ENCODE measurements around the gene PDLIM5. TPM values are rescaled to one million over a fixed set of nuclear protein-coding genes. Genes with fewer than 3 reads are reported as not detected.
"Not testable (repeated sequence)": the region's sequence is repeated elsewhere in the genome, so short reads cannot be mapped to it uniquely, and the experiment has no call there.

PDLIM5 gene
- total RNA-seq, 1 donor from 2014 or later = 154 TPM

- no peak for DNase-seq (ENCODE audit: low spot score)
These were observed 77.2 kb downstream of the PDLIM5 start for GRCh38 chr4:94528792-94529451.

GRCh38 chr4:94530073-94530472 is 78.3 kb downstream of the PDLIM5 start:
- no peak for DNase-seq (ENCODE audit: low spot score)

GRCh38 chr4:94531991-94532789 is 80.4 kb downstream of the PDLIM5 start:
- DNase-seq (ENCODE audit: low spot score) = no peak

DNA sequence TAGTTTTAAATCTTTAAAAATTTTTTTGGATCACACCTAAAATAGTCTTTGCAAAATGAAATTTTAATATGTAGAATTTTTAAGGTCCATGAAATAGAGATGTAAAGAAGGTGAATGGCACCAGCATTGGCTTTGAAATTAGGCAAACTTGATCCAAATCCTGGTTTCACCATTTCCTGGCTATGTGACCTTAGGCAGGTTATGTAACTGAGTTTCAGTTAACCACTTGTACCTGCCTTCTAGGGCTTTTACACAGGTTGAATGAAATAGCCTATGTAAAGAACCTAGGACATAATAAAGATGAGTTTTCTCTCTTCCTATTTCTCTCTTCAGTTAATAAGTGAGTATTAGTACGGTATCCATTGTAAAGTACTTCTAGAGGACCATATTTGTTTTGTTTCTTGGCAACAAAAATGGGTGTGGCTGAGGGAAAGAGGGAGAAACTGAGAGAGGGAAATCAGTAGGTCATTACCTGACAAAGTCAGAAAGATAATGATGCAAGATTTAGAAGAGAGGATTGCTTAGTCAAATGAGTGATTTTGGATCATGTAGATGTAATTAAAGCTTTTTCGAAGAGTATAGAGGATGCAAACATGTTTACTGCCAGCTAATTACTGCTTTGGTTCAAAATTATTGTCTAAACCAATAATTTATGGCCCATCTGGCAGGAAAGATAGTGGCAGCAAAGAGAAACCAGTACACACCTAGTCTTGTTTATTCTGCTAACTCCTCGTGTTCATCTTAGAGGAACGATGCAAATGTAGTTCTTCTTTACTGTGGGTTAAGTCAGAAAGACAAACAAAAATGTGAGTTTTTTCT is 81.9 kb downstream of the PDLIM5 start:
- DNase-seq (ENCODE audit: low spot score) = no peak

DNA sequence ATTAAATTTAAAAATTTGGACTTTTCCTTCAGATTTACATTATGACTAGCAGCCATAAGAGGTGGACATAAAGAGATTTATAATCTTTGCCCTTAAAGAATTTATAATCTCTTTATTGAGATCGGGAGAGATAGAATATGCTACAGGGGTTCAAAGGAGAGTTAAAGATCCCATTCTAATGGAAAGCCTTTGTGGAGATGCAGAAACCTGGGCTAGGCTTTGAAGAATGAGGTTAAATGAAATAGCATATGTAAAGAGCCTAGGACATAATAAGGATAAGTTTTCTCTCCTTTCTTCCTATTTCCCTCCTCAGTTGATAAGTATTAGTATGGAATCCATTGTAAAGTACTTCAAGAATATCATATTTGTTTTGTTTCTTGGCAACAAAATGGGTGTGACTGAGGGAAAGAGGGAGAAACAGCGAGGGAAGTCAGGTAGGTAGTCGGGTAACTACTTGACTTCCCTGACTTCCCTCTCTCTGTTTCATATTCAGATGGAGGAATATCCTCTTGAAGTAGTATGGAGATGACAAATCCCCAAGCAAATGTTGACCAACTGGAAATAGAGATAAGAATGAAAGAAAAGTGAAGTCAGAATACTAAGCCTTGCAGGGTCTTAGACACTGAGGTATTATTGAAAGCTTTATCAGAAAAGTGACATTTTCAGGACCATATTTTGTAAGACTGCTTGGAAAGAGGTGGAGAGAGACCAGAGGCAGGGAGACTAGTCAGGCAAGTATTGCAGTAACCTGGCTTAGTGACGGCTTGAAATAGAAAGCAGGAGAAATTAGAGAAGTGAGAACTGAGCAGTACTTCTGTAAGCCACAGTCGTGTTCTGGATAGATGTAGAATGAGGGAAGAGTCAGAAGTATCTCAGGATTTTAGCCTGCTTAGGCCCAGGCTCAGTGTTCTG is 82.9 kb downstream of the PDLIM5 start:
- no peak for DNase-seq (ENCODE audit: low spot score)

- DNase-seq (ENCODE audit: low spot score) = no peak
These were observed 84.3 kb downstream of the PDLIM5 start for GRCh38 chr4:94536049-94536448.

- DNase-seq (ENCODE audit: low spot score) = no peak
These were observed 85.1 kb downstream of the PDLIM5 start for GRCh38 chr4:94536649-94537469.

GRCh38 chr4:94537921-94538628 is 86.3 kb downstream of the PDLIM5 start:
- no peak for DNase-seq (ENCODE audit: low spot score)

- DNase-seq (ENCODE audit: low spot score) = no peak
These were observed 88.7 kb downstream of the PDLIM5 start for GRCh38 chr4:94540476-94540875.

DNA sequence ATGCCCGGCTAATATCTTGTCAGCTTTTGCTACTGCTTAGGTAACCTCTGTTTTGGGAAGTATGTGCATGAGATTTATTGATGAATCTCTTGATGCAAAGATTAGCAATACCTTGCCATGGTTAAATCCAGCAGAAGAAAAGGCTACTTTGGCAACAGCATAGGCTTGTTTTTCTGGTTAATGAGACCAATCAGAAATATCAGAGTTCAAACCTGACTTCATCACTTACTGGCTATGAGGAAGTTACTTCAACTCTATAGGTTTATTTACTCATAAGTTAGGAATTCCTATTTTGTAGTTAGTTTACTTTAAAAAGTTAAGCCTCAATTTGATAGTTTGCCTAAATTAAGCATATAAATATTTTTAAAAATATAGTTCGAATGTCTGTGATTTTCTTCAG is 93.1 kb downstream of the PDLIM5 start:
- DNase-seq (ENCODE audit: low spot score) = no peak

GRCh38 chr4:94545296-94545695 is 93.6 kb downstream of the PDLIM5 start:
- DNase-seq (ENCODE audit: low spot score) = no peak

- no peak for DNase-seq (ENCODE audit: low spot score)
These were observed 95.2 kb downstream of the PDLIM5 start for GRCh38 chr4:94546949-94547348.

DNA sequence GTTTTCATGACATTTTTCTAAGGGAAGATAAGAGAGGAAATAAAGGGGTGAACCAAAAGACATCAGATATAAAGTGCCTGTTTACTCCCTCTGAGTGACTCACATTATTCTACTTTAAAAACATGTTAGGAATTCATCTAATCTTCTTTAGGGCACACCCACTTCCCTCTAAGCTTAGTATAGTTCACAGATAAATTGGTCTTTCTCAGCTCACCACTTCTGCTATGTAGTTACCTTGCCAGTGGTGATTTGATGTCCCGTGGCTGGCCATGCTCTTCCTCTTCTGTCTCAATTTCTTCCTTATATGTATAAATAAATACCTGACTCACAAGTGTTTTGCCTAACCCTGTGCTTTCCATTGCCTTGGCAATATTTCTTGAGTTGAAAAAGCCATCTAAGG is 96.8 kb downstream of the PDLIM5 start:
- DNase-seq (ENCODE audit: low spot score) = peak; percentile 30

DNA sequence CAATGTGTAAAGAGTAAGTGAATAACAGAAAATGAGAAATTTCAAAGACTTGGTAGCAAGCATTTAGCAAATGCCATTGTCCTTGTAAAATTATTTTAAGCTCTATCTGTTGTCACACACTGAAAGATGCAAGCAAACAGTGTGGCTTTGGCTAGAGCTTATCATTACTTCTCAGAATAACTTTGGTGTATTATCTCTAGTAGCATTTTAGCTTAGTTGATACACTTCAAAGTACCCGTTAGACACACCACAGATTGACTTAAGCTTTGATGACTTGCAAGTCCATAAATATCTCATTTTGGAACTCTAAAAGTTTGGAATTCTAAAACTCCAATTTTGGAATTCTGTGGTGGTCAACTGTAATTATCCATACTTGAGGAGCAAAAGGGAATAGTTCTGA is 98.6 kb downstream of the PDLIM5 start:
- no peak for DNase-seq (ENCODE audit: low spot score)

DNA sequence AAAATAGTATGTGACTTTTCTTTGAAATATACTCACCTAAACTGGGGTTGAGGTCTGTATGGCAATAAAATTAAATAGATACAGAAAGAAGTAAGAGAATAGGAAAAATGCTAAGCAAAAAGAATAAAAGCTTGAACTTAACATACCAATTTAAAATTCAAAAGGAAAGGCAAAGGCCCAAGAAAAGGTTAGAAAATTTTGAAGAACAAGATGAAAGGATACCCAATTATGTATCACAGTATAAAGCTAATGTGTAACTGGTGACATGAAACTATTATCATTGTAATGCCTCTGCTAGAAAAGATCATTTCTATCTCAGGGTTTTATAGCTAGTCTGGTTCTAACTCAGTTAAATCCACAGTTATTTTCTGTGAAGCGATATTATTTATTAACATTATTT is 99.1 kb downstream of the PDLIM5 start:
- DNase-seq (ENCODE audit: low spot score) = no peak

GRCh38 chr4:94551643-94552564 is 100.2 kb downstream of the PDLIM5 start:
- DNase-seq (ENCODE audit: low spot score) = no peak

- DNase-seq (ENCODE audit: low spot score) = not testable (repeated sequence)
These were observed 104.3 kb downstream of the PDLIM5 start for GRCh38 chr4:94556047-94556446.

- DNase-seq (ENCODE audit: low spot score) = not testable (repeated sequence)
These were observed 105.9 kb downstream of the PDLIM5 start for GRCh38 chr4:94557632-94558031.

DNA sequence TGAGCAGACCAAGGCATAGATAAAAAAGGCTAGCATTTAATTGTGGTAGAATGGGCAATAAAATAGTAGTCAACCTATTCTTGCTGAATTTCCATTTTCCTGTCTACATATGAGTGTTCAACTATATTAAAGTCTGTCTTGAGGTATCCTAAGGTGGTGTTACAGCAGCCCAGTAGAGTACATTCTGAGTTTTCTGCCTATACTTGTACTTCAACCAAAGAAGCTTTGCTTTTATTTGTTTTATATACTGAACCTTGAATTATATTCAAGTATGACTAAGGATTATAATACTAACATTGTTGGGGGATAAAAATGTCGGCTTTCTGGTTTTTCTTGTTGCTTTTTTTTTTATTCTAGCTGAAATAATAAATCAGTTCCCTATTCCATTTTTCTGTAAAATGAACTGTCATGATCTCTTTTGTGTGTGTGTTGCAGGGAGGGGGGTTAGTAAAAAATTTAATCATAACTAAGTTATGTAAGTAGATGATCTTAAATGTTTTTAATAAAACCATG is 106.7 kb downstream of the PDLIM5 start:
- DNase-seq (ENCODE audit: low spot score) = no peak
